Measurements from ENCODE around the gene NMNAT2.

GRCh38 chr1:183293241-183293640, 124.9 kb downstream of the NMNAT2 start:
- TF ChIP-seq CTCF (IDR thresholded peaks at IDR 0.05), result no peak
- no peak for TF ChIP-seq POLR2AphosphoS5 (IDR thresholded peaks at IDR 0.05; ENCODE audit: low read depth, low read length)

Measured in Panc1 (cell line).